Measurements from ENCODE around the gene MYH2.

The MYH2 gene

DNA sequence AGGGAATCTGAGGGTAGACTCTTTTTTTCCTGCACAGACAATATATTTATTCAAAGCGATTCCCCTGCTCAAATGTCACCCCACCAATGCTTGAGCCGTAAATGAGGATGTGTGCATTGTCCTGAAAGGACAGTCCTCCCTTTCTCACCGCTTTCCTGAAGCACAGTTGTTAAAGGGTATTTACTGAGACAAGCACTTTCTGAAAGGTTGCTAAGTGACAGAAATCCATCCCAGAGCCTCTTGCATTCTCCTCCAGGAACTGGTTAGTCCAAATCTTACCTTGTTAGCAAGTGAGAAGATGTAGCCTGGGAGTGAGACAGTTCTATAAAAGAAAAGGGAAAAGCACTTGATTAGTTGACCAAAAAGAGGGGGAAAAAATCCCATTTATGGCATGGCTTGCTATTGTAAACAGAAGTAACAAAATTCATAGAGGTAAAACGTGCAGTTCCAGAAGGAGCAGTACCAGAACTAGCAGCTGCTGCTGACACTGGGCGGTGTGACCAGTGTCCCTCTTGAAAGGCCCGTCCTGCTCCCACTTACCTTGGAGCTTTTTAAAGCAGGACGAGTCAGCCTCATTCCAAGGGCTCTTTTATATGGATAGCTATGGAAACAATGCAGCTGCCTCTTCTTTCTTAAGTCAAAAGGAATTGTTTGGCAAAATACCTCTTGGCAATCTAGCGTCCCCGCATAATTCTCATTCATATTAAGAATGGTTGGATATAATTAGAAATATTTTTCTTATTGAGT, at the start of gene MYH2:
TSS of gene MYH2 (minus strand) at position 563 of the 747 bp plus-strand sequence. CDS start 1,738 bp downstream, outside the sequence.
- TF ChIP-seq, protein P1, sequence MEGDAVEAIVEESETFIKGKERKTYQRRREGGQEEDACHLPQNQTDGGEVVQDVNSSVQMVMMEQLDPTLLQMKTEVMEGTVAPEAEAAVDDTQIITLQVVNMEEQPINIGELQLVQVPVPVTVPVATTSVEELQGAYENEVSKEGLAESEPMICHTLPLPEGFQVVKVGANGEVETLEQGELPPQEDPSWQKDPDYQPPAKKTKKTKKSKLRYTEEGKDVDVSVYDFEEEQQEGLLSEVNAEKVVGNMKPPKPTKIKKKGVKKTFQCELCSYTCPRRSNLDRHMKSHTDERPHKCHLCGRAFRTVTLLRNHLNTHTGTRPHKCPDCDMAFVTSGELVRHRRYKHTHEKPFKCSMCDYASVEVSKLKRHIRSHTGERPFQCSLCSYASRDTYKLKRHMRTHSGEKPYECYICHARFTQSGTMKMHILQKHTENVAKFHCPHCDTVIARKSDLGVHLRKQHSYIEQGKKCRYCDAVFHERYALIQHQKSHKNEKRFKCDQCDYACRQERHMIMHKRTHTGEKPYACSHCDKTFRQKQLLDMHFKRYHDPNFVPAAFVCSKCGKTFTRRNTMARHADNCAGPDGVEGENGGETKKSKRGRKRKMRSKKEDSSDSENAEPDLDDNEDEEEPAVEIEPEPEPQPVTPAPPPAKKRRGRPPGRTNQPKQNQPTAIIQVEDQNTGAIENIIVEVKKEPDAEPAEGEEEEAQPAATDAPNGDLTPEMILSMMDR (conservative IDR thresholded peaks at IDR 0.05) = no peak

GRCh38 chr17:10598621-10599020, 49.2 kb upstream of the MYH2 start:
- TF ChIP-seq, protein P1 (conservative IDR thresholded peaks at IDR 0.05) = no peak
- H3K27ac ChIP-seq = no peak overlapping the region

More for the DNA sequence above, at the start of gene MYH2:
- no peak within 1 kb of the TSS for H3K27ac ChIP-seq

DNA sequence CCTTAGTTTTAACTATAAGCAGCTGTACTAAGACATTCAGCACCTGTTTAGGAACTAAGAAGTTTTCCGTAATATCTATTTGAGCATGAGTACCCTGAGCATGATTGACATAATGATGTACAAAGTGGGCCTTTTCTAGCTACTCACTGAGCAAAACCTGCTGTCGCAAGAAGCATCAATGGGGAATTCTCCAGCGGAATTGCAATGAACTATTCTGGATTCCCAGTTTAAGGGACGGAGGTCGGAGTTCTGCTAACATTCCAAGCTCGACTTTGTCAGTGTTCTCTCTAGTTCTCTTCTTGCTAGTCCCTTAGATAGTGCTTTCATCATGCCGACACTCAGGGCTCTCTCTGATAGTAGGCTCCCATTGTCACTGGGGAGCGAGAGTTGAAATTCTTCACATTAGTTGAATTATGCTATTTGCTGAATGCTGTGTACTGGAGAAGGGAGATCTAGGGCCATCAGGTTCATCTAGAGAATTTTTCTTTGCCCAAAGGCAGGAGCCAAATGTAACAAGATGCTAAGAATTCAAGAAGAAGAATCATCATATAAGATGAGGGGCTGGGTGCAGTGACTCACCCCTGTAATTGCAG, 40.2 kb upstream of the MYH2 start:
- no peak overlapping the region for H3K27ac ChIP-seq
- TF ChIP-seq, protein P1 (conservative IDR thresholded peaks at IDR 0.05) = no peak

GRCh38 chr17:10585529-10585928, 36.1 kb upstream of the MYH2 start:
- H3K27ac ChIP-seq = no peak overlapping the region
- TF ChIP-seq, protein P1 (conservative IDR thresholded peaks at IDR 0.05) = no peak

DNA sequence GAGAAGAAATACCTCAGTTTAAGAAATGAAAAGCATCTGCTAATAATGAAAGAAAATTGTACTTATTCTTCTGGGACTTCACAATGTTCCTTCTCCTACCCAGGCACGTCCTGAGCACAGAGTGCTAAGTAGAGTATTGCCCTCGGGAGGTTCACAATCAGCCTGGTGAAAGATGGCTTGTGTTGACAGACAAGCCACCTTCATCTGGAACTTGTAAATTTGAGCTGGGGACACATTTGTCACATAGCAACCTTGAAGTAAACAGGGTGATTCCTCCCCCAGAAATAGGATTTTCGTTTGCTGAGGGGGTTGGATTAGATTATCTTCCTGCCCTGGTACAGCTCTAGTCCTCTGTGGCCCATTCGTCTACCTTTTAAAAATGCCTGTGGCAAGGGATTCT, 34.4 kb upstream of the MYH2 start:
- TF ChIP-seq, protein P1 (conservative IDR thresholded peaks at IDR 0.05) = no peak
- no peak overlapping the region for H3K27ac ChIP-seq

GRCh38 chr17:10579270-10579669, 29.8 kb upstream of the MYH2 start:
- no peak overlapping the region for H3K27ac ChIP-seq
- TF ChIP-seq, protein P1 (conservative IDR thresholded peaks at IDR 0.05) = no peak

- H3K27ac ChIP-seq = no peak overlapping the region
- TF ChIP-seq, protein P1 (conservative IDR thresholded peaks at IDR 0.05) = no peak
Measured at GRCh38 chr17:10574324-10574723, 24.9 kb upstream of the MYH2 start.
